Measurements from ENCODE around the gene SLC2A3.
"Not testable (repeated sequence)": the region's sequence is repeated elsewhere in the genome, so short reads cannot be mapped to it uniquely, and the experiment has no call there.

SLC2A3 gene

DNA sequence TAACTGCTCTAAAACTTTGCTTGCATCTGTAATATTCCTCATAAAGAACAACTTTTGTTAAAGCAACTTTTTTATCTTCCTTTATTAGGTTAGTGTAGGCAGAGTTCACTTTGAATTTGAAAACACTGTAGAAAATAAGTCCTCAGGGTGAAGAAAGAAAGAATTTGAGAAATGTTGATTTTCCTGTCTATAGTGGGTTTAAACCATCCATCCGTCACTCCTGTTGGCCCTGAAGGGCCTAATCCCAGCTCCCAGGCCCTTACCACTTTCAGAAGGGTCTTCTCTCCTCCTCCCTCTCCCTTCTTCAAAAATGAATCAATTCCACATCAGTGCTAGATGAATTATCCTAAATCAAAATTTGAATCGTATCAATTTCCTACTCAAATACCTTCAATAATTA lies 4.9 kb upstream of the SLC2A3 start:
- TF ChIP-seq, protein P1, sequence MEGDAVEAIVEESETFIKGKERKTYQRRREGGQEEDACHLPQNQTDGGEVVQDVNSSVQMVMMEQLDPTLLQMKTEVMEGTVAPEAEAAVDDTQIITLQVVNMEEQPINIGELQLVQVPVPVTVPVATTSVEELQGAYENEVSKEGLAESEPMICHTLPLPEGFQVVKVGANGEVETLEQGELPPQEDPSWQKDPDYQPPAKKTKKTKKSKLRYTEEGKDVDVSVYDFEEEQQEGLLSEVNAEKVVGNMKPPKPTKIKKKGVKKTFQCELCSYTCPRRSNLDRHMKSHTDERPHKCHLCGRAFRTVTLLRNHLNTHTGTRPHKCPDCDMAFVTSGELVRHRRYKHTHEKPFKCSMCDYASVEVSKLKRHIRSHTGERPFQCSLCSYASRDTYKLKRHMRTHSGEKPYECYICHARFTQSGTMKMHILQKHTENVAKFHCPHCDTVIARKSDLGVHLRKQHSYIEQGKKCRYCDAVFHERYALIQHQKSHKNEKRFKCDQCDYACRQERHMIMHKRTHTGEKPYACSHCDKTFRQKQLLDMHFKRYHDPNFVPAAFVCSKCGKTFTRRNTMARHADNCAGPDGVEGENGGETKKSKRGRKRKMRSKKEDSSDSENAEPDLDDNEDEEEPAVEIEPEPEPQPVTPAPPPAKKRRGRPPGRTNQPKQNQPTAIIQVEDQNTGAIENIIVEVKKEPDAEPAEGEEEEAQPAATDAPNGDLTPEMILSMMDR (IDR thresholded peaks at IDR 0.05; ENCODE audit: extremely low read depth, insufficient read depth, missing control alignments) = no peak
- in situ Hi-C loops (cut with MboI; ENCODE audit: low pct_unique_long_range_greater_than_20kb, low sequenced_read_pairs, unreplicated experiment) = no loop called here
- DNase-seq (ENCODE audit: low spot score) = no peak

DNA sequence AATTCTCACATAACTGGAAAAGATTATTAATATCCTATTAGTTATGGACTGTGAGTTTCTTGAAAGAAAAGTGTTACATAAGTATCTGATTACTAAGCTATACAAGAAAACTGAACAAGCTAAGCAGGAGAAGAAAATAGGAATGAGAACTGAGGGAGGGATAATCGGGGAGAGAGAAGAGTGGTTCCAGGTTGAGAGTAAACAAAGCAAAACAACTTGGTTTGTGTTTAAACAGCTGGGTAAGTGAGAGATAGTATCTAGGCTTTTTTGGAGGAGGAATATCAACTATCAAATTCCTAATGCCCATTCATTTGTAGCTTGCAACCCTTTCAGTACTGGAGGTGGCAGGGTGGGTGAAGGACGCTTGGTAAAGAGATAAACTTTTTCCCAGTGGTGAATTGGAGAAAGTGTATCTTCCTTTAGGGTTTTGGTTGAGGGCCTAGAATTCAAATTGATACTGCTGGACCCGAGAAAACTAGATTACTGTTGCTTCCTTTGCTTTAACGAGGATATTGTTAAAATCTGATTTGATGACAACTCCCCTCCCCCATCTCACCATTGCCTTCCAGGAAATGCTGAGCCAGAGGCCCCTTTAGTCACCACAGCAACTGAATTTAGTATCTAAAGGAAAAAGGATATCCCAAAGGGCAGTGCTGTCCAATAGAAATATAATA lies 2.0 kb upstream of the SLC2A3 start:
- no peak for DNase-seq (ENCODE audit: low spot score)
- TF ChIP-seq, protein P1 (IDR thresholded peaks at IDR 0.05; ENCODE audit: extremely low read depth, insufficient read depth, missing control alignments) = no peak
- in situ Hi-C loops (cut with MboI; ENCODE audit: low pct_unique_long_range_greater_than_20kb, low sequenced_read_pairs, unreplicated experiment) = loop anchor here (10.0 kb wide), 1 partner anchor 57 kb away; no protein-coding TSS in a partner anchor

DNA sequence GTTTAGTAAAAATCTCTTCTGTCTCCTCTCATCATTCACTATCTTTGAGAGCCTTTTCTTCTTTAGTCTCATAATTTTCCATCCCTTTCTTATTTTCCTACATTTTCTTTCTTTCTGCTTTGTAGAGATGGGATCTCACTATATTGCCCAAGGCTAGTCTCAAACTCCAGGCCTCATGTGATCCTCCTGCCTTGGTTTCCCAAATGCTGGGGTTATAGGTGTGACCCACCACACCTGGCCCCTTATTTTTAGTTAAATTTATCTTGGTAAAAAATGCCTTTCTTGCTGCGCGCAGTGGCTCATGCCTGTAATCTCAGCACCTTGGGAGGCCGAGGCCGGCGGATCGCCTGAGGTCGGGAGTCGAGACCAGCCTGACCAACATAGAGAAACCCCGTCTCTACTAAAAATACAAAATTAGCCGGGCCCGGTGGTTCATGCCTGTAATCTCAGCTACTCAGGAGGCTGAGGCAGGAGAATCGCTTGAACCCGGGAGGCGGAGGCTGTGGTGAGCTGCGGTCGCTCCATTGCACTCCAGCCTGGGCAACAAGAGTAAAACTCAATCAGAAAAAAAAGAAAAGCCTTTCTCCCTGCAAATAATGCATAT lies 996 bp downstream of the SLC2A3 start:
- in situ Hi-C loops (cut with MboI; ENCODE audit: low pct_unique_long_range_greater_than_20kb, low sequenced_read_pairs, unreplicated experiment) = loop anchor here (10.0 kb wide), 1 partner anchor 60 kb away; no protein-coding TSS in a partner anchor
- DNase-seq (ENCODE audit: low spot score) = no peak
- TF ChIP-seq, protein P1 (IDR thresholded peaks at IDR 0.05; ENCODE audit: extremely low read depth, insufficient read depth, missing control alignments) = no peak

DNA sequence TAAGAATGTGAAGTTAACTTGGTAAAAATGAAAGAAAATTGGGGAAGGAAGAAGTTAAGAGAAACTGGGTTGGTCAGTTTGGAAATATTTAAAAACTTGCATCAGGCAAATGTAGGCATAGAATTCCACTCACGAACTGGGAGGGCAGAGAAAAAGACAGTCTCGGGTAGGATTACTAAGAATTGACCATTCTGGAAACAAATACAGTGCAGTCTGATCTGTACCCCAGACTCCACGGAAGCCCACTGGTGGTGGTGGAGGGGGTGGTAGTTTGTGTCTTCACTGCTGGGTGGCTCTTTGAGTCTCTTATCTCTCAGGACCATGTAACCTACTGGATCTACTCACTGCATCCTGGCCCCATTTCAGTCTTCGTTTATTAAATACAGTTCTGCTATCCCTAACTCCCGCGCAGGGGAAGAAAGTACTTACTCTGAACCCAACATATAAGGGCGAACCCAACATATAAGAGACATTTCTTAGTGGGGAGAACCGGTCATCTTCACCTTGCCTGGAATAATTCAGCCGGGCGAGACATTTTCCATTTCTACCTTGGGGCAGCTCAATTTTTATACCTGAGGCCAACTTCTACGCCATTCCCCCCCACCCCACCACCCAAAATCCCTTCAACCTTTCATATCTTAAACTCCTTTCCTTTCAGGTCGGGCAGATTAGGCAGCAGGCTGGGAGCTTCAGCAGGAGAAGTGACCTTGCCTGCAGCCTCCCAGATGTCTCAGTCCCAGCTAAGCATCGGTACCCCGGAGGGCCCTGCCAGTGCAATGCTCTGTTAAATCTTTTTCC lies 1.7 kb downstream of the SLC2A3 start:
- TF ChIP-seq, protein P1 (IDR thresholded peaks at IDR 0.05; ENCODE audit: extremely low read depth, insufficient read depth, missing control alignments) = no peak
- DNase-seq (ENCODE audit: low spot score) = no peak
- in situ Hi-C loops (cut with MboI; ENCODE audit: low pct_unique_long_range_greater_than_20kb, low sequenced_read_pairs, unreplicated experiment) = loop anchor here (10.0 kb wide), 1 partner anchor 61 kb away; no protein-coding TSS in a partner anchor

DNA sequence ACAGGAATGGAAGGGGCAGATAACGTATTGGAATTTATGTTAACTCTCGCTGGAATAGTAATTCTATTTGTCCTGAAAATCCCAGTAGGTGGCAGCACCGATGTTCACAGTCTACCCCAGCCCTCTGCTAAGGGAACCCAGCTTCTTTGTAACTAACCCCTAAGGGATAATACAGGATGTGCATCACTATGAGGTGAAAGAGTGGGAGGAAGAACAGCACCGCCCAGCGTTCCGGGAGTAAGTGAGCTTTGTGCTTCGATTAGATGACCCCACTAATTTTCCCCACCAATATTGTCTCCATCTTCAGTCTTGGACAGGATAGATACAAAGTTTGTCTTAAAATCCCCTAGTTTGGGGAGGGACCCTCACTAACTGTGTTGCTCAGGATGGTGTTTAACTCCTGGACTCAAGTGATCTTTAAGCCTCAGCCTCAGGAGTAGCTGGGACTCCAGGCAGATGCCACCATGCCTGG lies 2.7 kb downstream of the SLC2A3 start:
- peak; percentile 86 for DNase-seq (ENCODE audit: low spot score)
- in situ Hi-C loops (cut with MboI; ENCODE audit: low pct_unique_long_range_greater_than_20kb, low sequenced_read_pairs, unreplicated experiment) = loop anchor here (10.0 kb wide), 1 partner anchor 62 kb away; no protein-coding TSS in a partner anchor

DNA sequence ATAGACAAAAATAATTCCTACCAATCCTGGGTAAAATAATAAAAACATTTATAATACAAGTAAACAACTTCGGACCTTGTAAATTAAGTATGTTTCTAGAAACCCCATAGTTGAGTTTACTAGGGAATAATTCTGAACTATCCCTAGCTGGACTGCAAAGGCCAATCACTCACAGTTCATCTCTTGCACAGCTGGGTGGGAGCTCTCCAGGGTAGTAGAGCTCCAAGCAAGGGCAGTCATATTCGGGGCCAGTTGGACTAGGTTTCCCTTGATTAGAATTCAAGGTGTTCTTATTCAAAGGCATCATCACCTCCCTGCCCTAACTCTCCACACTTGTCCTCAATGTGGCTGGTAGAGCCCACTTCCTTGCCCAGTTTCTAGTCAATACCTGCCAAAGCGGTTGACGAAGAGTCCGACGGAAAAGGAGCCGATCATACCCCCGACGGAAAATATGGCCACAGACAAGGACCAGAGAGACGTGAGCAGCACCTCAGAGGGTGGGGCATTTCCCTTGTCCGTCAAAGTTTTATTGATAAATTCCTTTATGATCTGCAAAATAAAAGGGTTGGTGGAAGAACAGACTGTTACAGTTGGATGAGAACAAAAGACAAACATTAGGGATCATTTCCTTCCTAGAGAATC lies 3.3 kb downstream of the SLC2A3 start:
- in situ Hi-C loops (cut with MboI; ENCODE audit: low pct_unique_long_range_greater_than_20kb, low sequenced_read_pairs, unreplicated experiment) = loop anchor here (10.0 kb wide), 1 partner anchor 62 kb away; no protein-coding TSS in a partner anchor
- not testable (repeated sequence) for DNase-seq (ENCODE audit: low spot score)

More for the DNA sequence above, 2.7 kb downstream of the SLC2A3 start:
- TF ChIP-seq, protein P1 (IDR thresholded peaks at IDR 0.05; ENCODE audit: extremely low read depth, insufficient read depth, missing control alignments) = peak; percentile 47
